ENCODE measurements around the gene LRRFIP1. TPM values are rescaled to one million over a fixed set of nuclear protein-coding genes. Genes with fewer than 3 reads are reported as not detected.

LRRFIP1 gene
- total and polyA plus RNA-seq, 9 of the 15 experiments (the other 6 are each of a cell fraction or from before 2014, with no cell fraction given) = 13.1 to 45.2 (median 31.3) TPM

DNA sequence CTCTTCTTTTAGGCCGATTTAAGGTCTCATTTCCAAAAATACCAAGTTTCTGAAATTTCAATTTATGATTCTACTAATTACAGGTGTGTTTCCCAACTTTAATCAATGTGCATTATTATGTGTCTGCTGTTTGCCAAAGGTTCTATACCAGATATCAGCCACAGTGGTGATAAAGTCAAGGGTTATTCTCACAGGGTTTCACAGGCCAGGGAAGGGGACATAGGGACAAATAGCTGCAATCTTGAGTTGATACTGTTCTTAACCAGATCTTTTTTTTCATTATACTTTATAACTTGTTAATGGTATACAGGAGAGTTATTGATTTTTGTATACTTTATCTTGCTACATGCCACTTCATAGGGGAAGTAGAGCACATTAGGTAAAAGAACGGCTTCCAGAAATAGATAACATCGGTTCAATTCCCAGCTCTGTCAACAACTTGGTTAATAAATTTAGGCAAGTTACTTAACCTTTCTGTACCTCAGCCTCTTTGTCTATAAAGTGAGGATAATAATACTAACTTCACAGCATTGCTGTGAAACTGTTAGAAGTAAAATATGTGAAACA lies 200.1 kb downstream of the LRRFIP1 start:
- Histone ChIP-seq H2AFZ (ENCODE audit: low read depth, low read length) (no peak overlapping the region), H3K27ac (ENCODE audit: extremely low read depth, low read depth, low read length) (no peak overlapping the region), H4K20me1 (replicated peaks; ENCODE audit: control insufficient read depth, insufficient read depth, low read length) (no peaks in the 10 kb centered on the region), H3K9me3 (replicated peaks; ENCODE audit: control insufficient read depth, insufficient read depth, low read depth, low read length) (no peaks in the 10 kb centered on the region), H3K4me3 (no peak overlapping the region), H3K9me1 (ENCODE audit: control insufficient read depth, insufficient read depth, low read length) (no peaks in the 10 kb centered on the region), H3K9ac (ENCODE audit: insufficient read depth in 1 of 2, low read depth in 2 of 2, low read length in 2 of 2) (no peak overlapping the region), H3K36me3 (ENCODE audit: control insufficient read depth, insufficient read depth, low read length) (no peaks in the 10 kb centered on the region), H3K4me1 (replicated peaks in 1 of 2; ENCODE audit: control insufficient read depth in 2 of 2, insufficient read depth in 2 of 2, low read length in 2 of 2) (no peaks in the 10 kb centered on the region), H3K4me2 (ENCODE audit: insufficient read depth, low read length) (no peak overlapping the region), H3K79me2 (ENCODE audit: control insufficient read depth, insufficient read depth, low read length) (no peaks in the 10 kb centered on the region), H3K27me3 (ENCODE audit: control insufficient read depth in 2 of 2, insufficient read depth in 2 of 2, low read length in 2 of 2) (peaks cover 0 to 5% of the 10 kb centered on the region in 2 experiments; a peak in 1 of 5 replicates)
- ChIA-PET POLR2A (no interaction called here), CTCF (ENCODE audit: low intra/inter-chr PET ratio) (no interaction called here)
- intact Hi-C loops (cut with micrococcal nuclease) = no loop called here
- in situ Hi-C loops (cut with MboI) = no loop called here
- TF ChIP-seq PML (IDR thresholded peaks at IDR 0.05; ENCODE audit: low read length) (no peak), ZNF140 (CRISPR knock-in tag; IDR thresholded peaks at IDR 0.05) (no peak), HDGF (IDR thresholded peaks at IDR 0.05) (no peak), ZBTB1 (CRISPR knock-in tag; IDR thresholded peaks at IDR 0.05; ENCODE audit: borderline replicate concordance, low read depth) (no peak), SP2 (IDR thresholded peaks at IDR 0.05; ENCODE audit: extremely low read depth, low read depth, low read length, poor library complexity, severe bottlenecking) (no peak), CBX5 (IDR thresholded peaks at IDR 0.05; ENCODE audit: borderline replicate concordance, low read depth) (no peak), KAT2B (IDR thresholded peaks at IDR 0.05; ENCODE audit: low read depth, low read length) (no peak), U2AF1 (optimal IDR thresholded peaks at IDR 0.05; ENCODE audit: low read depth, low read length) (no peak), ZKSCAN3 (CRISPR knock-in tag; IDR thresholded peaks at IDR 0.05) (no peak), ARHGAP35 (IDR thresholded peaks at IDR 0.05; ENCODE audit: partially characterized antibody) (no peak), GTF2F1 (IDR thresholded peaks at IDR 0.05; ENCODE audit: low read depth, low read length) (no peak), FOXK2 (conservative IDR thresholded peaks at IDR 0.05 in 1 of 2, IDR thresholded peaks at IDR 0.05 in 1 of 2; ENCODE audit: low read depth in 2 of 2) (no peak), XRCC3 (IDR thresholded peaks at IDR 0.05) (no peak), TCF7 (IDR thresholded peaks at IDR 0.05; ENCODE audit: borderline replicate concordance) (no peak), SRSF7 (optimal IDR thresholded peaks at IDR 0.05; ENCODE audit: low read depth, low read length) (no peak)
- TF ChIP-seq, protein P1, sequence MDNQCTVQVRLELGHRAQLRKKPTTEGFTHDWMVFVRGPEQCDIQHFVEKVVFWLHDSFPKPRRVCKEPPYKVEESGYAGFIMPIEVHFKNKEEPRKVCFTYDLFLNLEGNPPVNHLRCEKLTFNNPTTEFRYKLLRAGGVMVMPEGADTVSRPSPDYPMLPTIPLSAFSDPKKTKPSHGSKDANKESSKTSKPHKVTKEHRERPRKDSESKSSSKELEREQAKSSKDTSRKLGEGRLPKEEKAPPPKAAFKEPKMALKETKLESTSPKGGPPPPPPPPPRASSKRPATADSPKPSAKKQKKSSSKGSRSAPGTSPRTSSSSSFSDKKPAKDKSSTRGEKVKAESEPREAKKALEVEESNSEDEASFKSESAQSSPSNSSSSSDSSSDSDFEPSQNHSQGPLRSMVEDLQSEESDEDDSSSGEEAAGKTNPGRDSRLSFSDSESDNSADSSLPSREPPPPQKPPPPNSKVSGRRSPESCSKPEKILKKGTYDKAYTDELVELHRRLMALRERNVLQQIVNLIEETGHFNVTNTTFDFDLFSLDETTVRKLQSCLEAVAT (IDR thresholded peaks at IDR 0.05) = no peak
- ATAC-seq (no peak), DNase-seq (ENCODE audit: extremely low read depth in 1 of 4, low spot score in 3 of 4) (no peak), FAIRE-seq (no peak)
- no TSS peak for BruUV-seq (replicated peaks)
- 0% methylated on average over 3 of the region's 3 CpGs for WGBS (ENCODE audit: insufficient coverage, low coverage, missing lambda C conversion rate)

Data from K562 (cell line).